ENCODE measurements around the gene GLRA3.
"Not testable (repeated sequence)": the region's sequence is repeated elsewhere in the genome, so short reads cannot be mapped to it uniquely, and the experiment has no call there.

Gene GLRA3

GRCh38 chr4:174658246-174658645, 170.8 kb downstream of the GLRA3 start:
- DNase-seq (ENCODE audit: low spot score) = no peak

GRCh38 chr4:174657472-174657871, 171.6 kb downstream of the GLRA3 start:
- DNase-seq (ENCODE audit: low spot score) = no peak

- no peak for DNase-seq (ENCODE audit: low spot score)
Observed at GRCh38 chr4:174654634-174655033, 174.4 kb downstream of the GLRA3 start.

- DNase-seq (ENCODE audit: low spot score) = no peak
Observed at GRCh38 chr4:174650711-174651355, 178.2 kb downstream of the GLRA3 start.

- DNase-seq (ENCODE audit: low spot score) = no peak
Observed at GRCh38 chr4:174648812-174649211, 180.2 kb downstream of the GLRA3 start.

GRCh38 chr4:174646326-174646725, 182.7 kb downstream of the GLRA3 start:
- no peak for DNase-seq (ENCODE audit: low spot score)

- no peak for DNase-seq (ENCODE audit: low spot score)
Observed at GRCh38 chr4:174640146-174640545, 188.9 kb downstream of the GLRA3 start.

- no peak for DNase-seq (ENCODE audit: low spot score)
Observed at GRCh38 chr4:174635732-174636131, 193.3 kb downstream of the GLRA3 start.

GRCh38 chr4:174633399-174633798, 195.6 kb downstream of the GLRA3 start:
- no peak for DNase-seq (ENCODE audit: low spot score)

GRCh38 chr4:174631901-174632758, 196.9 kb downstream of the GLRA3 start:
- DNase-seq (ENCODE audit: low spot score) = peak; percentile 5

GRCh38 chr4:174629907-174630450, 199.1 kb downstream of the GLRA3 start:
- not testable (repeated sequence) for DNase-seq (ENCODE audit: low spot score)

GRCh38 chr4:174629265-174629664, 199.8 kb downstream of the GLRA3 start:
- no peak for DNase-seq (ENCODE audit: low spot score)

GRCh38 chr4:174628191-174628590, 200.9 kb downstream of the GLRA3 start:
- no peak for DNase-seq (ENCODE audit: low spot score)

- DNase-seq (ENCODE audit: low spot score) = no peak
Observed at GRCh38 chr4:174627473-174627872, 201.6 kb downstream of the GLRA3 start.

GRCh38 chr4:174626342-174627008, 202.6 kb downstream of the GLRA3 start:
- DNase-seq (ENCODE audit: low spot score) = no peak

GRCh38 chr4:174616661-174617060, 212.4 kb downstream of the GLRA3 start:
- no peak for DNase-seq (ENCODE audit: low spot score)

GRCh38 chr4:174613979-174614378, 215.1 kb downstream of the GLRA3 start:
- no peak for DNase-seq (ENCODE audit: low spot score)

GRCh38 chr4:174611792-174612191, 217.3 kb downstream of the GLRA3 start:
- DNase-seq (ENCODE audit: low spot score) = no peak

GRCh38 chr4:174607792-174608191, 221.3 kb downstream of the GLRA3 start:
- DNase-seq (ENCODE audit: low spot score) = no peak

- no peak for DNase-seq (ENCODE audit: low spot score)
Observed at GRCh38 chr4:174604198-174604597, 224.8 kb downstream of the GLRA3 start.

- no peak for DNase-seq (ENCODE audit: low spot score)
Observed at GRCh38 chr4:174600391-174600790, 228.7 kb downstream of the GLRA3 start.

- no peak for DNase-seq (ENCODE audit: low spot score)
Observed at GRCh38 chr4:174598800-174599199, 230.2 kb downstream of the GLRA3 start.

- DNase-seq (ENCODE audit: low spot score) = no peak
Observed at GRCh38 chr4:174596513-174596912, 232.5 kb downstream of the GLRA3 start.

Data from germinal center (tissue), 1 donor.